Psoas muscle (tissue), 8 donors: Measurements from ENCODE around the gene MYMK. TPM values are rescaled to one million over a fixed set of nuclear protein-coding genes. Genes with fewer than 3 reads are reported as not detected.

Source experiments
- ATAC-seq, 4 donors: fragments of 200-7000 bp; cut with Tn5 transposase; one replicate each; pipeline ENCODE4 v1.9.1; 2020; ENCODE audit warnings: moderate library complexity in 3 of 4, mild to moderate bottlenecking in 2 of 4
- DNase-seq, 2 donors: peaks; one replicate each; pipeline ENCODE4 v3.0.0-alpha.2; 2020
- H3K27ac ChIP-seq: fragments of 200-600 bp; one replicate; pipeline ENCODE4 v1.8.0; 2022
- H3K27me3 ChIP-seq, 3 donors: fragments of 200-600 bp in 1 of 3; one replicate each; pipeline versions ENCODE4 v1.6.1 to v1.8.0; 2013 to 2022; ENCODE audit warnings: low read length in 2 of 3, mild to moderate bottlenecking in 2 of 3, moderate library complexity in 1 of 3; ENCODE audit not compliant: insufficient read depth in 3 of 3
- H3K36me3 ChIP-seq, 2 donors: fragments of 200-600 bp in 1 of 2; one replicate each; pipeline versions ENCODE4 v1.6.1 to v1.8.0; 2013 to 2022; ENCODE audit warnings: low read depth in 1 of 2, mild to moderate bottlenecking in 1 of 2, moderate library complexity in 1 of 2; ENCODE audit not compliant: insufficient read depth in 1 of 2
- H3K4me1 ChIP-seq: fragments of 200-600 bp; one replicate; pipeline ENCODE4 v1.8.0; 2022
- H3K4me3 ChIP-seq: fragments of 200-600 bp; one replicate; pipeline ENCODE4 v1.8.0; 2022; ENCODE audit warnings: mild to moderate bottlenecking
- H3K9me3 ChIP-seq: fragments of 200-600 bp; one replicate; pipeline ENCODE4 v1.8.0; 2022
- CTCF ChIP-seq: fragments of 200-600 bp; IDR thresholded peaks from one replicate; pipeline ENCODE4 v1.8.0; 2022; ENCODE audit warnings: antibody characterized with exemption
- WGBS, 3 donors: extraction: QIAGEN DNeasy Blood & Tissue Kit; methylation state at CpG; one replicate each; pipeline versions ENCODE4 v1.1.6 to v1.1.7; 2013; 5-methylcytosine and 5-hydroxymethylcytosine counted together
- intact Hi-C, 2 donors: fragments of 100-400 bp; cut with DNase I; formaldehyde crosslinking; loops; one replicate each; pipeline versions ENCODE4 v1.11.0 to v1.14.2; 2022
- polyA plus RNA-seq, 3 donors: library from polyadenylated mRNA; stranded (reverse); fragments of 200-250 nt; gene quantifications; one replicate each; pipeline ENCODE4 v1.2.3, GENCODE V29; 2013
- total RNA-seq, 4 donors: library from RNA; stranded (reverse); fragmentation: NEBNext Ultra II Directional in 2 of 4; extraction: Animal tissue kit (Norgen Biotek cat#: 25700) in 2 of 4; gene quantifications; one replicate each; pipeline versions ENCODE4 v1.2.1 to v1.2.4, GENCODE V29; 2021 to 2023
- donor health status: healthy with polysubstance abuse.
- donor health status: DM: no; HTN: no; CAD: no; lungs with moderate emphysema.
- donor health status: Bipolar disorder and iron deficiency.
- donor health status: healthy.
- donor health status: DM: yes; HTN: yes; CAD: no.
- donor health status: DM: no; HTN: no; CAD: no.
- donor health status: DM: no; HTN: no; CAD: no.
- donor health status: DM: yes; HTN: yes; CAD: no.

The MYMK gene
- total and polyA plus RNA-seq, 7 donors = 0.05 to 4.5 (median 0.52) TPM; not detected in 3

- H3K36me3 ChIP-seq = no peaks in the 10 kb centered on the region
- DNase-seq = peak in 1 of 2 donors; percentile 46
- H3K4me1 ChIP-seq = peaks cover 22% of the 10 kb centered on the region
- no peak for TF ChIP-seq CTCF
- no peaks in the 10 kb centered on the region for H3K9me3 ChIP-seq
- no peak overlapping the region for H3K27ac ChIP-seq
- intact Hi-C loops = loop anchor here in 1 of 2 donors (10.0 kb wide), 1 partner anchor 456 kb away; the partner anchor contains the start of gene GTF3C5
- WGBS, 3 donors = 70 to 86% (median 74%) methylated on average over 12 of the region's 12 CpGs
- ATAC-seq = no peak
- H3K4me3 ChIP-seq = no peak overlapping the region
- H3K27me3 ChIP-seq = no peaks in the 10 kb centered on the region
Measured at GRCh38 chr9:133490865-133491655, 33.7 kb downstream of the MYMK start.

- no peak for ATAC-seq
- H3K27me3 ChIP-seq = peaks cover 0 to 4% (median 0%) of the 10 kb centered on the region in 3 donors
- intact Hi-C loops = loop anchor here in 1 of 2 donors (10.0 kb wide), 1 partner anchor 455 kb away; the partner anchor contains the start of gene GTF3C5
- no peak for TF ChIP-seq CTCF
- WGBS, 3 donors = 68 to 72% (median 69%) methylated on average over 12 to 13 of the region's 13 CpGs
- peaks cover 22% of the 10 kb centered on the region for H3K4me1 ChIP-seq
- H3K4me3 ChIP-seq = no peak overlapping the region
- no peak overlapping the region for H3K27ac ChIP-seq
- no peaks in the 10 kb centered on the region for H3K36me3 ChIP-seq
- H3K9me3 ChIP-seq = no peaks in the 10 kb centered on the region
- no peak for DNase-seq
Measured at GRCh38 chr9:133490201-133490681, 34.5 kb downstream of the MYMK start.

GRCh38 chr9:133489253-133490190 lies 35.2 kb downstream of the MYMK start:
- no peaks in the 10 kb centered on the region for H3K36me3 ChIP-seq
- peaks cover 0 to 7% (median 0%) of the 10 kb centered on the region in 3 donors for H3K27me3 ChIP-seq
- no peak for ATAC-seq
- H3K9me3 ChIP-seq = no peaks in the 10 kb centered on the region
- 92 to 93% (median 92%) methylated on average over 19 of the region's 19 CpGs for WGBS, 3 donors
- peak in 1 of 2 donors; percentile 20 for DNase-seq
- H3K4me1 ChIP-seq = peaks cover 22% of the 10 kb centered on the region
- intact Hi-C loops = loop anchor here (5.0 to 10.0 kb wide), 4 partner anchors 82 to 455 kb away; partner anchors contain the start of genes GTF3C5 (in 1 of the 2), SURF1 (in 1 of the 2) and SURF2 (in 1 of the 2)
- no peak overlapping the region for H3K4me3 ChIP-seq
- no peak overlapping the region for H3K27ac ChIP-seq
- no peak for TF ChIP-seq CTCF

- intact Hi-C loops = loop anchor here (5.0 kb wide), 3 partner anchors 81 to 306 kb away; partner anchors contain the start of genes SURF1 (in 1 of the 2) and SURF2 (in 1 of the 2)
- ATAC-seq (no peak), DNase-seq (peak in 1 of 2 donors; percentile 23)
- Histone ChIP-seq H3K4me1 (peaks cover 22% of the 10 kb centered on the region), H3K27ac (no peak overlapping the region), H3K9me3 (no peaks in the 10 kb centered on the region), H3K36me3 (no peaks in the 10 kb centered on the region), H3K27me3 (peaks cover 0 to 7% (median 0%) of the 10 kb centered on the region in 3 donors), H3K4me3 (no peak overlapping the region)
- TF ChIP-seq CTCF = no peak
- WGBS, 3 donors = 93 to 96% (median 95%) methylated on average over 18 of the region's 18 CpGs
Measured at GRCh38 chr9:133488686-133489252, 36.0 kb downstream of the MYMK start.
